Embryonic facial prominence (tissue), 1 donor: ENCODE measurements around the gene TXNDC2.

ENCODE experiments used
- DNase-seq: peaks from one replicate; pipeline ENCODE4 v3.0.0-alpha.2; 2016; ENCODE audit errors: extremely low spot score

The TXNDC2 gene

GRCh38 chr18:9860682-9861081, 25.1 kb upstream of the TXNDC2 start:
- DNase-seq: no peak

GRCh38 chr18:9861157-9861556, 24.6 kb upstream of the TXNDC2 start:
- DNase-seq: no peak

- no peak for DNase-seq
These were observed 23.8 kb upstream of the TXNDC2 start for GRCh38 chr18:9861933-9862332.

- no peak for DNase-seq
These were observed 23.1 kb upstream of the TXNDC2 start for GRCh38 chr18:9862686-9863085.

GRCh38 chr18:9863282-9863681, 22.5 kb upstream of the TXNDC2 start:
- no peak for DNase-seq

- DNase-seq: no peak
These were observed 19.8 kb upstream of the TXNDC2 start for GRCh38 chr18:9865764-9866490.

- DNase-seq: no peak
These were observed 19.1 kb upstream of the TXNDC2 start for GRCh38 chr18:9866627-9867026.

GRCh38 chr18:9867071-9867594, 18.6 kb upstream of the TXNDC2 start:
- no peak for DNase-seq

GRCh38 chr18:9868857-9869714, 16.7 kb upstream of the TXNDC2 start:
- no peak for DNase-seq

- DNase-seq: no peak
These were observed 15.9 kb upstream of the TXNDC2 start for GRCh38 chr18:9869715-9870430.

- DNase-seq: no peak
These were observed 15.3 kb upstream of the TXNDC2 start for GRCh38 chr18:9870431-9871008.

- no peak for DNase-seq
These were observed 14.5 kb upstream of the TXNDC2 start for GRCh38 chr18:9871244-9871746.

- no peak for DNase-seq
These were observed 12.9 kb upstream of the TXNDC2 start for GRCh38 chr18:9872823-9873222.

- no peak for DNase-seq
These were observed 11.0 kb upstream of the TXNDC2 start for GRCh38 chr18:9874728-9875127.

GRCh38 chr18:9876212-9876866, 9.4 kb upstream of the TXNDC2 start:
- no peak for DNase-seq

- DNase-seq: no peak
These were observed 8.7 kb upstream of the TXNDC2 start for GRCh38 chr18:9876867-9877654.

- no peak for DNase-seq
These were observed 8.1 kb upstream of the TXNDC2 start for GRCh38 chr18:9877655-9878014.

GRCh38 chr18:9878095-9878494, 7.7 kb upstream of the TXNDC2 start:
- DNase-seq: no peak

GRCh38 chr18:9878783-9879242, 7.0 kb upstream of the TXNDC2 start:
- DNase-seq: no peak

- no peak for DNase-seq
These were observed 1.7 kb upstream of the TXNDC2 start for GRCh38 chr18:9884090-9884489.
